Smooth muscle cell (in vitro differentiated cells): ENCODE measurements around the gene ZBTB2. TPM values are rescaled to one million over a fixed set of nuclear protein-coding genes. Genes with fewer than 3 reads are reported as not detected.

ENCODE experiments used
- DNase-seq: peaks from one replicate; lab custom pipeline; 2025; ENCODE audit not compliant: unreplicated experiment; lab: John Stamatoyannopoulos, UW
- H2AFZ ChIP-seq: fragments of 200-600 bp; sonication (generic); 2 replicates; pipeline ENCODE4 v1.6.0; 2016; ENCODE audit warnings: antibody characterized with exemption, low read depth, mild to moderate bottlenecking
- H3F3A ChIP-seq: fragments of 200-600 bp; sonication (generic); 2 replicates; pipeline ENCODE4 v1.6.0; 2017; ENCODE audit warnings: antibody characterized with exemption, low read depth
- H3K27ac ChIP-seq: fragments of 200-600 bp; sonication (generic); 2 replicates; pipeline ENCODE4 v1.5.1; 2016; ENCODE audit warnings: low read depth, mild to moderate bottlenecking
- H3K27me3 ChIP-seq: fragments of 200-600 bp; sonication (generic); 2 replicates; pipeline ENCODE4 v1.6.1; 2016; ENCODE audit warnings: low read depth, mild to moderate bottlenecking
- H3K36me3 ChIP-seq: fragments of 200-600 bp; sonication (generic); 2 replicates; pipeline ENCODE4 v1.5.1; 2016; ENCODE audit warnings: low read depth
- H3K4me1 ChIP-seq: fragments of 200-600 bp; sonication (generic); 2 replicates; pipeline ENCODE4 v1.5.1; 2016; ENCODE audit warnings: low read depth
- H3K4me2 ChIP-seq: fragments of 200-600 bp; sonication (generic); 2 replicates; pipeline ENCODE4 v1.6.0; 2016; ENCODE audit warnings: mild to moderate bottlenecking
- H3K4me3 ChIP-seq: fragments of 200-600 bp; sonication (generic); 2 replicates; pipeline ENCODE4 v1.5.1; 2016; ENCODE audit warnings: mild to moderate bottlenecking
- H3K79me2 ChIP-seq: fragments of 200-600 bp; sonication (generic); 2 replicates; pipeline ENCODE4 v1.6.0; 2016; ENCODE audit warnings: low read depth, mild to moderate bottlenecking
- H3K9ac ChIP-seq: fragments of 200-600 bp; sonication (generic); 2 replicates; pipeline ENCODE4 v1.6.0; 2016; ENCODE audit warnings: low read depth
- H3K9me3 ChIP-seq: fragments of 200-600 bp; sonication (generic); replicated peaks from 2 replicates; pipeline ENCODE4 v1.5.1; 2016; ENCODE audit warnings: low read depth
- H4K20me1 ChIP-seq: fragments of 200-600 bp; sonication (generic); 2 replicates; pipeline ENCODE4 v1.6.0; 2016; ENCODE audit warnings: low read depth
- WGBS: methylation state at CpG from one replicate; pipeline ENCODE4 v1.1.7; 2016; ENCODE audit warnings: low lambda C conversion rate; 5-methylcytosine and 5-hydroxymethylcytosine counted together
- polyA plus RNA-seq: library from polyadenylated mRNA; unstranded; fragments of >200 nt; fragmentation: Nextera tagmentation; extraction: Ambion mirVana; gene quantifications from 2 replicates; pipeline ENCODE4 v1.2.1, GENCODE V29; 2016
- total RNA-seq: library from RNA; depleted of rRNA; stranded (reverse); fragments of >200 nt; gene quantifications from 2 replicates; pipeline ENCODE4 v1.2.3, GENCODE V29; 2014
- TF ChIP-seq, protein P1 (sequence below): fragments of 200-600 bp; sonication (generic); IDR thresholded peaks from 2 replicates; pipeline ENCODE4 v1.5.1; 2017; ENCODE audit warnings: borderline replicate concordance, mild to moderate bottlenecking, antibody characterized with exemption; ENCODE audit not compliant: insufficient read depth, poor library complexity, severe bottlenecking

The ZBTB2 gene
- total and polyA plus RNA-seq, 2 experiments from 2014 or later: 7.1 to 10.7 TPM

DNA sequence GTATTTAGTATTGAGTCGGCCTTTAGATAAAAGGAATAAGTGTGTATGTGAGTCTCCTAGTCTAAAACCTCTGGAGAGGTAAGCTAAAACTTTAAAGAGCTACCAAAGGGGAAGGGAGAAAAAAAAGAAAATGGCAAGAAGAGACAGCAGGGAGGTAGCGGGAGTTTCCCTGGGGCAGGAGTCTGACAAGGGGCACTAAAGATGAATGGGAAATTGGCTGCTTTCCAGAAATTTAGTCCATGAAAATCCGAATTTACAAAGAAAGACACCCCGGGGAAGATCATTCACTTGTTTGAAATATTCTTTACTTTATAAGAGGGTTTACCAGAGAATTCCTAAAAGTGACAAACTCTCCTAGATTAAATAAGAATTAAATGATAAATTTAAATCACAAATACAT lies 41.3 kb upstream of the ZBTB2 start:
- 92% methylated on average over 4 of the region's 4 CpGs for WGBS
- Histone ChIP-seq H3K9me3 (no peaks in the 10 kb centered on the region), H2AFZ (no peak overlapping the region), H4K20me1 (peaks cover 6% of the 10 kb centered on the region), H3K27ac (no peak overlapping the region), H3F3A (no peaks in the 10 kb centered on the region), H3K4me1 (peaks cover 5% of the 10 kb centered on the region), H3K36me3 (peaks cover 7% of the 10 kb centered on the region), H3K4me2 (no peak overlapping the region), H3K4me3 (no peak overlapping the region), H3K9ac (no peak overlapping the region), H3K79me2 (no peaks in the 10 kb centered on the region), H3K27me3 (no peaks in the 10 kb centered on the region)
- no peak for DNase-seq
- TF ChIP-seq, protein P1, sequence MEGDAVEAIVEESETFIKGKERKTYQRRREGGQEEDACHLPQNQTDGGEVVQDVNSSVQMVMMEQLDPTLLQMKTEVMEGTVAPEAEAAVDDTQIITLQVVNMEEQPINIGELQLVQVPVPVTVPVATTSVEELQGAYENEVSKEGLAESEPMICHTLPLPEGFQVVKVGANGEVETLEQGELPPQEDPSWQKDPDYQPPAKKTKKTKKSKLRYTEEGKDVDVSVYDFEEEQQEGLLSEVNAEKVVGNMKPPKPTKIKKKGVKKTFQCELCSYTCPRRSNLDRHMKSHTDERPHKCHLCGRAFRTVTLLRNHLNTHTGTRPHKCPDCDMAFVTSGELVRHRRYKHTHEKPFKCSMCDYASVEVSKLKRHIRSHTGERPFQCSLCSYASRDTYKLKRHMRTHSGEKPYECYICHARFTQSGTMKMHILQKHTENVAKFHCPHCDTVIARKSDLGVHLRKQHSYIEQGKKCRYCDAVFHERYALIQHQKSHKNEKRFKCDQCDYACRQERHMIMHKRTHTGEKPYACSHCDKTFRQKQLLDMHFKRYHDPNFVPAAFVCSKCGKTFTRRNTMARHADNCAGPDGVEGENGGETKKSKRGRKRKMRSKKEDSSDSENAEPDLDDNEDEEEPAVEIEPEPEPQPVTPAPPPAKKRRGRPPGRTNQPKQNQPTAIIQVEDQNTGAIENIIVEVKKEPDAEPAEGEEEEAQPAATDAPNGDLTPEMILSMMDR: no peak

DNA sequence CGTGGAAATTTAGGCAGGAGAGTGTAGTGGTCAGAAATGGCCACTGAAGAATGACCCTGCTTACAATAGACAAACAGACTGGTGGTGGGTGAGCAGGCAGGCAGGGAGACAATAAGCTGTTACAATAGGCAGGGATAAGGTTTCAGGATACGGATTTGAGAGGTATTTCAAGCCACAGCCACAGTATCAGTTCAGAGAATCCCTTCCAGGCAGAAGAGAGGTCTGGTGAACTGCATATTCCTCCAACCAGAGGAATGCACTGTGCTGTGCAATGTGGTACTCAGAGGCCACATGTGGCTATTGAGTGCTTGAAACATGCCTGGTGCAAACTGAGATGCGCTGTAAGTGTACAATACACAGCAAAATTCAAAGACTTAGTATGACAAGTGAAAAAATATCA lies 40.0 kb upstream of the ZBTB2 start:
- Histone ChIP-seq H2AFZ (no peak overlapping the region), H3K4me3 (no peak overlapping the region), H3K27me3 (no peaks in the 10 kb centered on the region), H3K36me3 (peaks cover 13% of the 10 kb centered on the region), H3K27ac (no peak overlapping the region), H3F3A (no peaks in the 10 kb centered on the region), H3K9me3 (no peaks in the 10 kb centered on the region), H3K9ac (no peak overlapping the region), H3K4me2 (no peak overlapping the region), H3K4me1 (peaks cover 5% of the 10 kb centered on the region), H4K20me1 (no peaks in the 10 kb centered on the region), H3K79me2 (no peaks in the 10 kb centered on the region)
- no peak for DNase-seq
- WGBS: 97% methylated on average over 3 of the region's 3 CpGs
- TF ChIP-seq, protein P1: no peak

DNA sequence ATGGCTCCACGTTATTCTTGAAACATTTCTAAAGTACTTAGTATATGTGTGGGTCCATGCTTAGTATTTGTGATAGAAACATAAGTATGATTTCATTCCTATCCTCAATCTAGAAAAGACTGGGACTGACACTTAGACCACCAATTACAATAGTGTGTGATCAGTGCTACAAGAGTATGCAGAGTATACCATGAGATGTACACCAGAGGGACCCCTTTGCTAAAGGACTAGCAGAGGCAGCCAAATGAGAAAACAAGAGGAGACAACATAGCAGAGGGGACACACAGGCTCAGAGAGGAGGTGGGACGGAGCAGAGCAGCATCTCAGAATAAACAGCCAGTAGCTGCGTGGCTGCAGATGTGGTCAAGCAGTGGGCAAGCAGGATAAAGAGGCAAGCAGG lies 39.5 kb upstream of the ZBTB2 start:
- Histone ChIP-seq H2AFZ (no peak overlapping the region), H4K20me1 (no peaks in the 10 kb centered on the region), H3F3A (no peaks in the 10 kb centered on the region), H3K36me3 (peaks cover 13% of the 10 kb centered on the region), H3K4me1 (peaks cover 5% of the 10 kb centered on the region), H3K9ac (no peak overlapping the region), H3K27ac (no peak overlapping the region), H3K79me2 (no peaks in the 10 kb centered on the region), H3K27me3 (no peaks in the 10 kb centered on the region), H3K4me2 (no peak overlapping the region), H3K9me3 (no peaks in the 10 kb centered on the region), H3K4me3 (no peak overlapping the region)
- TF ChIP-seq, protein P1: no peak
- WGBS: 97% methylated on average over 3 of the region's 3 CpGs
- DNase-seq: no peak

DNA sequence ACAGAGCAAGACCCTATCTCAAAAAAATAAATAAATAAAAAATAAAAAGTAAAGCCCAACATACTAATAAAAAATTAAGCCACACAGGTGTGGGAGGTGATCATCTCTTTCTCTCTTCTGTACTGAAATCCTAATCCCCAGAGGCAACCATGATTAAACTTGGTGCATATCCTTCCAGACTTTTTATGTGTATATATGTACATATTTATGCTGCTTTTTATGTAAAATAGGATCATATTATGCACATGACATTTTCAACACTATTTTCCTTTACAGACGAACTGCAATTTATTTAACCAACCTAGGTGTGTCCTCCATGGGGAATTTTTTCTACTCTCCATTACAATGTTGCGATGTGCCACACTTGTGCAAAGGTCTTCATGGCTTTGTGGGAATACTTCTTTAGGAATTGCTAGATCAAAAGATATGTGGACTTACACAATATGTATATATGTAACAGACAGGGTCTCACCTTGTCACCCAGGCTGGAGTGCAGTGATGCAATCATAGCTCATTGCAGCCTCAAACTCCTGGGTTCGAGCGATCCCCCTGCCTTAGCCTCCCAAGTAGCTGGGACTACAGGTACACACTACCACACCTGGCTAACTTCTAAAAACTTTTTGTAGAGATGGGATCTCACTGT lies 36.9 kb upstream of the ZBTB2 start:
- Histone ChIP-seq H3K9me3 (no peaks in the 10 kb centered on the region), H3K27ac (no peak overlapping the region), H2AFZ (no peak overlapping the region), H3K4me2 (no peak overlapping the region), H3F3A (no peaks in the 10 kb centered on the region), H3K9ac (no peak overlapping the region), H3K27me3 (no peaks in the 10 kb centered on the region), H3K79me2 (no peaks in the 10 kb centered on the region), H3K4me1 (peaks cover 5% of the 10 kb centered on the region), H3K4me3 (no peak overlapping the region), H4K20me1 (no peaks in the 10 kb centered on the region), H3K36me3 (peaks cover 13% of the 10 kb centered on the region)
- TF ChIP-seq, protein P1: no peak
- 94% methylated on average over 4 of the region's 4 CpGs for WGBS
- no peak for DNase-seq
